OCI-LY1 (cell line): ENCODE results near the gene BRD1.

Source experiments
- H2AFZ ChIP-seq: fragments of 200-600 bp; sonication (generic), shearing (Covaris generic); 2 replicates; pipeline ENCODE4 v1.6.0; 2014; ENCODE audit warnings: antibody characterized with exemption, mild to moderate bottlenecking, low read length
- H3F3A ChIP-seq: fragments of 200-600 bp; sonication (generic), shearing (Covaris generic); 2 replicates; pipeline ENCODE4 v1.6.0; 2014; ENCODE audit warnings: mild to moderate bottlenecking, antibody characterized with exemption, low read length, moderate library complexity; ENCODE audit not compliant: insufficient read depth
- H3K27ac ChIP-seq: fragments of 200-600 bp; sonication (generic); 2 replicates; pipeline ENCODE4 v1.5.1; 2014; ENCODE audit warnings: low read length, mixed run types, mild to moderate bottlenecking, low read depth; ENCODE audit not compliant: poor library complexity, severe bottlenecking
- H3K27me3 ChIP-seq: fragments of 200-600 bp; sonication (generic); 2 replicates; pipeline ENCODE4 v1.6.0; 2014; ENCODE audit warnings: antibody characterized with exemption, mild to moderate bottlenecking, low read length, moderate library complexity; ENCODE audit not compliant: insufficient read depth
- H3K36me3 ChIP-seq: fragments of 200-600 bp; sonication (generic); 2 replicates; pipeline ENCODE4 v1.6.1; 2014; ENCODE audit warnings: mild to moderate bottlenecking, antibody characterized with exemption, low read length, moderate library complexity, mixed read lengths; ENCODE audit not compliant: insufficient read depth
- H3K4me1 ChIP-seq: fragments of 200-600 bp; sonication (generic); 2 replicates; pipeline ENCODE4 v1.5.1; 2014; ENCODE audit warnings: mild to moderate bottlenecking, low read length, moderate library complexity; ENCODE audit not compliant: insufficient read depth, severe bottlenecking
- H3K4me2 ChIP-seq: fragments of 200-600 bp; sonication (generic), shearing (Covaris generic); 2 replicates; pipeline ENCODE4 v1.6.1; 2014; ENCODE audit warnings: low read length
- H3K4me3 ChIP-seq: fragments of 200-600 bp; sonication (generic); 2 replicates; pipeline ENCODE4 v1.5.1; 2014; ENCODE audit warnings: low read length, low read depth, mild to moderate bottlenecking, mixed read lengths; ENCODE audit not compliant: poor library complexity, severe bottlenecking
- H3K79me2 ChIP-seq: fragments of 200-600 bp; shearing (Covaris generic); 2 replicates; pipeline ENCODE4 v1.6.1; 2016; ENCODE audit warnings: mixed run types, low read length, mixed read lengths; ENCODE audit not compliant: insufficient read depth
- H3K9ac ChIP-seq: fragments of 200-600 bp; sonication (generic), shearing (Covaris generic); 2 replicates; pipeline ENCODE4 v1.6.1; 2014; ENCODE audit warnings: mild to moderate bottlenecking, low read length, mixed read lengths
- H3K9me2 ChIP-seq: fragments of 200-600 bp; sonication (generic), shearing (Covaris generic); 2 replicates; pipeline ENCODE4 v1.6.1; 2014; ENCODE audit warnings: low read depth, mild to moderate bottlenecking, low read length, mixed read lengths
- H3K9me3 ChIP-seq: fragments of 200-600 bp; shearing (Covaris generic); 2 replicates; pipeline ENCODE4 v1.6.1; 2014; ENCODE audit warnings: low read length, mixed read lengths
- H4K20me1 ChIP-seq: fragments of 200-600 bp; sonication (generic), shearing (Covaris generic); 2 replicates; pipeline ENCODE4 v1.6.0; 2016; ENCODE audit warnings: mild to moderate bottlenecking, low read length; ENCODE audit not compliant: insufficient read depth
- CTCF ChIP-seq: fragments of 200-600 bp; sonication (generic), shearing (Covaris generic); IDR thresholded peaks from 2 replicates; pipeline ENCODE4 v1.5.1; 2017; ENCODE audit warnings: mild to moderate bottlenecking, antibody characterized with exemption, low read length, moderate library complexity, mixed read lengths
- EZH2 ChIP-seq: fragments of 200-600 bp; sonication (generic), shearing (Covaris generic); IDR thresholded peaks from 2 replicates; pipeline ENCODE4 v1.8.0; 2017; ENCODE audit warnings: borderline replicate concordance, mixed run types, mild to moderate bottlenecking, antibody characterized with exemption, low read length, moderate library complexity, mixed read lengths

The BRD1 gene

GRCh38 chr22:49829044-49829853, 1.6 kb upstream of the BRD1 start:
- peaks cover 7% of the 10 kb centered on the region; the same call in 1 of the 2 replicates for H3K9me3 ChIP-seq
- H3K27ac ChIP-seq, result peak overlapping the region; percentile 75
- peak overlapping the region; percentile 22 for H3K4me3 ChIP-seq
- no peak overlapping the region for H2AFZ ChIP-seq
- H3K4me2 ChIP-seq, result peak overlapping the region; percentile 64
- peaks cover 9% of the 10 kb centered on the region; the same call in 1 of the 2 replicates for H3F3A ChIP-seq
- H4K20me1 ChIP-seq, result 0 out of 2 replicates have a peak, but pooled peaks cover 4% of the 10 kb centered on the region
- no peaks in the 10 kb centered on the region for H3K9me2 ChIP-seq
- peaks cover 14% of the 10 kb centered on the region; the same call in 1 of the 2 replicates for H3K36me3 ChIP-seq
- H3K4me1 ChIP-seq, result peaks cover 39% of the 10 kb centered on the region
- peaks cover 28% of the 10 kb centered on the region for H3K79me2 ChIP-seq
- H3K9ac ChIP-seq, result peak overlapping the region; percentile 16; the same call in 1 of the 2 replicates
- H3K27me3 ChIP-seq, result peaks cover 9% of the 10 kb centered on the region; the same call in 1 of the 2 replicates
- TF ChIP-seq EZH2, result no peak
- TF ChIP-seq CTCF, result no peak

- peak overlapping the region; percentile 64; the same call in 1 of the 2 replicates for H3K4me2 ChIP-seq
- peak overlapping the region; percentile 75 for H3K27ac ChIP-seq
- peaks cover 9% of the 10 kb centered on the region; the same call in 1 of the 2 replicates for H3F3A ChIP-seq
- peaks cover 9% of the 10 kb centered on the region; the same call in 1 of the 2 replicates for H3K27me3 ChIP-seq
- H2AFZ ChIP-seq, result no peak overlapping the region
- peaks cover 21% of the 10 kb centered on the region for H3K36me3 ChIP-seq
- H3K4me1 ChIP-seq, result peaks cover 39% of the 10 kb centered on the region
- H4K20me1 ChIP-seq, result 0 out of 2 replicates have a peak, but pooled peaks cover 4% of the 10 kb centered on the region
- peaks cover 34% of the 10 kb centered on the region for H3K79me2 ChIP-seq
- TF ChIP-seq CTCF, result no peak
- TF ChIP-seq EZH2, result no peak
- peak overlapping the region; percentile 58 for H3K4me3 ChIP-seq
- peaks cover 7% of the 10 kb centered on the region; the same call in 1 of the 2 replicates for H3K9me3 ChIP-seq
- no peaks in the 10 kb centered on the region for H3K9me2 ChIP-seq
- no peak overlapping the region; the same call in 1 of the 2 replicates for H3K9ac ChIP-seq
These were observed 909 bp upstream of the BRD1 start for GRCh38 chr22:49828599-49828965.

GRCh38 chr22:49827271-49827852, 311 bp downstream of the BRD1 start:
- H3F3A ChIP-seq, result peaks cover 9% of the 10 kb centered on the region; the same call in 1 of the 2 replicates
- peaks cover 7% of the 10 kb centered on the region; the same call in 1 of the 2 replicates for H3K9me3 ChIP-seq
- peaks cover 9% of the 10 kb centered on the region; the same call in 1 of the 2 replicates for H3K27me3 ChIP-seq
- H3K79me2 ChIP-seq, result peaks cover 44% of the 10 kb centered on the region
- no peaks in the 10 kb centered on the region for H3K9me2 ChIP-seq
- 0 out of 2 replicates have a peak, but pooled peaks cover 4% of the 10 kb centered on the region for H4K20me1 ChIP-seq
- peak overlapping the region; percentile 70 for H3K4me3 ChIP-seq
- peak overlapping the region; percentile 84 for H3K4me2 ChIP-seq
- H2AFZ ChIP-seq, result no peak overlapping the region
- H3K4me1 ChIP-seq, result peaks cover 39% of the 10 kb centered on the region
- H3K9ac ChIP-seq, result peak overlapping the region; percentile 68
- no peak for TF ChIP-seq CTCF
- TF ChIP-seq EZH2, result no peak
- H3K27ac ChIP-seq, result no peak overlapping the region
- peaks cover 33% of the 10 kb centered on the region for H3K36me3 ChIP-seq
